Mucosa of stomach (tissue), 1 donor: Measurements from ENCODE around the gene ADH1B.
"Not testable (repeated sequence)": the region's sequence is repeated elsewhere in the genome, so short reads cannot be mapped to it uniquely, and the experiment has no call there.

Experiments
- H3K27me3 ChIP-seq: one replicate; pipeline ENCODE4 v1.7.0; 2013; ENCODE audit warnings: mild to moderate bottlenecking, low read length; ENCODE audit not compliant: control insufficient read depth, insufficient read depth
- H3K36me3 ChIP-seq: one replicate; pipeline ENCODE4 v1.7.0; 2013; ENCODE audit warnings: low read length; ENCODE audit not compliant: control insufficient read depth, insufficient read depth
- H3K4me1 ChIP-seq: one replicate; pipeline ENCODE4 v1.7.0; 2013; ENCODE audit warnings: mild to moderate bottlenecking, low read length; ENCODE audit not compliant: control insufficient read depth, insufficient read depth
- H3K4me3 ChIP-seq: one replicate; pipeline ENCODE4 v1.7.0; 2013; ENCODE audit warnings: low read length
- H3K9ac ChIP-seq: one replicate; pipeline ENCODE4 v1.7.0; 2013; ENCODE audit warnings: mild to moderate bottlenecking, low read length, moderate library complexity
- H3K9me3 ChIP-seq: one replicate; pipeline ENCODE4 v1.7.0; 2013; ENCODE audit warnings: mild to moderate bottlenecking, low read length, moderate library complexity; ENCODE audit not compliant: control insufficient read depth
- donor health status: Pancreatic carcinoma.

Gene ADH1B

DNA sequence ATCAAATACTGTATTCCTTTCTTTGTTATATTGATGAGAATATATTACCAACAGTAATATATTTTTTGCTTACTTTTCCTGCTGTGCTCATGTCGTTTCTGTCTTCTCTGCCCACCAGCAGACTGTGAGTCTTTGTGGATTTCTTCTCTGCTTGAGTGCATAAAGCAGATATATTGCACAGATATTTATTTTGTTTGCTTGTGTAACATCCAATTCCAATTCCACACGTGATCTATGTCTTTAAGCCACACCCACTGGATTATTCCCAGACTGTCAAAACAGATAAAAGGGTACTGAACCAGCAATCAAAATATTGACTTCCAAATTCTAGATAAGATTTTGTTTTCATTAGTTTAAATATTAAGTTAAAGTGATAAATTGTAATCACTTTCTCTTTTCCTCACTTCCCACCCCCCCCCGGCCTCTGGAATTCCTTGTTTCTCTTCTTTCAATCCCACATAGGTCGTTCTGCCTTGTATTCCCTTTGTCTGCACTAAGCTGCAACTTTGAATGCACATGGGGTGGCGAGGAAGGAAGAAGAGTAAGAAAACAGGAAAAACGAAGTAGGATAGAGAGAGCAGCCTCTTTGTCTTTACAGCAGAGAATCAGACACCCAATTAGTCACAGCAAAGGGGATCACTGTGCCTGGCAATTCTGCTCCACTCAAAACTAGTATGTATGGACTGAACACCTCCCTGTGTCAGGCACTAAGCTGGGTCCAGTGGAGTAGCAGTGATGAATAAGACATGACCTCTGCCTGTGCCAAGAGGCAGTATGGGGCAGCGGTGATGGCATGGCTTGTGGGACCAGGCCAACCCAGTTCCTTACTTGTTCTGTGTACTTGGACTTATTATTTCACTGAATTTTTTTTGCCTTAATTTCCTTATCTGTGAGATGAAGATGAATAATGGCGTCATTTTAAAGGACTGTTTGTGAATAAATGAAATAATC, at the start of gene ADH1B:
Gene ADH1B (minus strand): TSS at position 161 of the 951 bp plus-strand sequence. CDS start 70 bp downstream, at position 91.
- Histone ChIP-seq H3K4me3 (no peak within 1 kb of the TSS), H3K36me3 (no peaks in the 10 kb centered on the region)

DNA sequence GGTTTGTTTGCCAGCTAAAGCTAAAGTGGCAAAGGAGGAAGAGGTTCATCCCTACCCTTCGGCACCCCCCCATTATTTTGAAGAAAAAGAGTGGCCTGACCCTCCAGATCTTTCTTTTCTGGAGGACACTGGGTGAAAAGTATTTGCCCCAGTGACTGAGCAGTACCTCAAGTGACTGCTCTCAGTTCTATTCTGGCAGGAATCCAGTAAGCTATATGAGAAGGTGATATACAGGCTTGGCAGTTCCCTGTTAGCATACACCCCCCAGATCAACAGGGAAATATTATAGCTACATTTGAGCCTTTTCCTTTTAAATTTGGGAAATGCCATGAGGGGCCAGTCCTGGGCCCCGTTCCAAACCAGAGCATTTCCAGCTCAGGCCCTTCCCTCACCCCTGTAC, 46.6 kb upstream of the ADH1B start:
- H3K9me3 ChIP-seq, H3K4me3 ChIP-seq, H3K27me3 ChIP-seq, H3K36me3 ChIP-seq, H3K4me1 ChIP-seq, H3K9ac ChIP-seq: not testable (repeated sequence)

More for the DNA sequence above, at the start of gene ADH1B:
- Histone ChIP-seq H3K4me1 (peaks cover 3% of the 10 kb centered on the region), H3K9me3 (no peaks in the 10 kb centered on the region), H3K9ac (no peak within 1 kb of the TSS), H3K27me3 (no peaks in the 10 kb centered on the region)

DNA sequence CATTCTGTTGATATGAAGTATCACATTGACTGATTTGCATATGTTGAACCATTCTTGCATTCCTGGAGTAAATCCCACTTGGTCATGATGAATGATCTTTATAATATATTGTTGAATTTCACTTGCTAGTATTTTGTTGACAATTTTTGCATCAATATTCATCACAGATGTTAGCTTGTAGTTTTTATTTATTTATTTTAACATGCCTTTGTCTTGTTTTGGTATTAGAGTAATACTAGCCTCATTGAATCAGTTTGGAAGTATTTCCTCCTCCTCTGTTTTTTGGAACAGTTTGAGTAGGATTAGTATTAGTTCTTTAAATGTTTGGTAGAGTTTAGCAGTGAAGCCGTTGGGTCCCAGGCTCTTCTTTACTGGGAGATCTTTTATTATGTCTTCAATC, 45.3 kb upstream of the ADH1B start:
- no peaks in the 10 kb centered on the region for H3K4me1 ChIP-seq
- no peaks in the 10 kb centered on the region for H3K27me3 ChIP-seq
- H3K9ac ChIP-seq, result no peak overlapping the region
- no peak overlapping the region for H3K4me3 ChIP-seq
- no peaks in the 10 kb centered on the region for H3K36me3 ChIP-seq
- no peaks in the 10 kb centered on the region for H3K9me3 ChIP-seq

DNA sequence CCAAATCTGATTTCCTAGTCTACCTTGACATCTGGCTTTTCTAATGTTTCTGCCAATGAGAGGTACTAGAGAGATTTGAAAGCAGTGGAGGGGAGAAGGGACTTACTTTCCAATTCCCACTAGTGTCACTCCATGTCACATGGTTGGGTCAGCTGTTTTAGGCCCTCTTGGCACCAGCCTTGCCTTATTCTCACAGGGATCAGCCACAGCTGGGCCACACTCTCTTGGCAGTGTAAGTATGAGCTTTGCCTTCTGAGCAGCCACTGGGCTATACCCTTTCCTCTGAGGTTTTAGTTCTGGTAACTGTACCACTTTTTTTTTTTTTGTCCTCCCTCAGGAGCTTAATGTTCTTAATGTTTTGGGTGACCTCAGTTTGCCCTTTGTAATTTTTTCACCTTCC, 41.6 kb upstream of the ADH1B start:
- Histone ChIP-seq H3K9ac (no peak overlapping the region), H3K9me3 (no peaks in the 10 kb centered on the region), H3K4me3 (no peak overlapping the region), H3K36me3 (no peaks in the 10 kb centered on the region), H3K4me1 (no peaks in the 10 kb centered on the region), H3K27me3 (no peaks in the 10 kb centered on the region)

DNA sequence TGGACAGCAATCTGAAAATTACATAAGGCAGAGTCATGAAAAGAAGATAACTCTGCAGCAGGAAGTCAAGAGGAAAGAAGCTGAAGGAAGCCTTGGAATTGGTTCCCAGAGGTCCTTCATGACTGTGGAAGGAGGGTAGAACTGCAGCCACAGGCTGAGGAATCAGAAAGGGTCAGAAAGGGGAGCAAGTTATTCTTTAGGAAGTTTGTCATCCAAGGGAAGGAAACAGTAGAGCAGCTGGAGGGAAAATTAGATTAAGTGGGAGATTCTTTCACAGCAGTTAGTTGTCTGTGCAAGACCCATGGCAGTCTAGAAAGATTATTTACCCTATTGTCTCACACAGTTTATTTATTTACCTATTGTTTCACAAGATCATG, 40.7 kb upstream of the ADH1B start:
- Histone ChIP-seq H3K9me3 (no peaks in the 10 kb centered on the region), H3K4me3 (no peak overlapping the region), H3K4me1 (no peaks in the 10 kb centered on the region), H3K9ac (no peak overlapping the region), H3K36me3 (no peaks in the 10 kb centered on the region), H3K27me3 (no peaks in the 10 kb centered on the region)

DNA sequence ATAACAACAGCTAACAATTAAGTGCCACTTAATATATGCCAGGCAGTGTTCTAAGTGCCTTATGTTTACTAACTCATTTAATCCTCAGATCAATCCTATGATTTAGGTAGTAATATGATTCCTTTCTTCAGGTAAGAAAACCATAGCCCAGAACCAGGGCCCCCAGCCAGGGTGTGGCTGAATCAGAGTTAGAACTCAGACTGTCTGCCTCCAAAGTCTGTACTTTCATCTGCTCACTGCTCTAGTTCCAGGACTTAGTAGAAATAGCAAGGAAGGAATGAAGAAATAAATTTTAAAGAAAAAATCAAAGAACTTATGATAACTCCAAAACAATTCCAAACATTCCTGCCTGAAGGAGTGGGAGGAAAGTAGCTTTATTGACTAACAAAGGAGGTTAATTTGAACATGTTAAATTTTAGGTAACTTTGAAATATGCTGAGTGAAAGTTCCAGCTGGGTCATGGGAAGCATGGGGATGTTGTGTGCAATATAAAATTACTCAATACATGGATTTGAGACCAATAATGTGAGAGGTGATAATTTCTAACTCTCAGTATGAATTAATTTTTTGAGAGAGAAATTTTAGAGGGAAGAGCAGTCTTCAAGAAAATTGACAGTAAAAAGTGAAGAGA, 40.2 kb upstream of the ADH1B start:
- no peaks in the 10 kb centered on the region for H3K9me3 ChIP-seq
- H3K4me3 ChIP-seq, result no peak overlapping the region
- no peaks in the 10 kb centered on the region for H3K4me1 ChIP-seq
- H3K9ac ChIP-seq, result no peak overlapping the region
- H3K27me3 ChIP-seq, result no peaks in the 10 kb centered on the region
- H3K36me3 ChIP-seq, result no peaks in the 10 kb centered on the region

DNA sequence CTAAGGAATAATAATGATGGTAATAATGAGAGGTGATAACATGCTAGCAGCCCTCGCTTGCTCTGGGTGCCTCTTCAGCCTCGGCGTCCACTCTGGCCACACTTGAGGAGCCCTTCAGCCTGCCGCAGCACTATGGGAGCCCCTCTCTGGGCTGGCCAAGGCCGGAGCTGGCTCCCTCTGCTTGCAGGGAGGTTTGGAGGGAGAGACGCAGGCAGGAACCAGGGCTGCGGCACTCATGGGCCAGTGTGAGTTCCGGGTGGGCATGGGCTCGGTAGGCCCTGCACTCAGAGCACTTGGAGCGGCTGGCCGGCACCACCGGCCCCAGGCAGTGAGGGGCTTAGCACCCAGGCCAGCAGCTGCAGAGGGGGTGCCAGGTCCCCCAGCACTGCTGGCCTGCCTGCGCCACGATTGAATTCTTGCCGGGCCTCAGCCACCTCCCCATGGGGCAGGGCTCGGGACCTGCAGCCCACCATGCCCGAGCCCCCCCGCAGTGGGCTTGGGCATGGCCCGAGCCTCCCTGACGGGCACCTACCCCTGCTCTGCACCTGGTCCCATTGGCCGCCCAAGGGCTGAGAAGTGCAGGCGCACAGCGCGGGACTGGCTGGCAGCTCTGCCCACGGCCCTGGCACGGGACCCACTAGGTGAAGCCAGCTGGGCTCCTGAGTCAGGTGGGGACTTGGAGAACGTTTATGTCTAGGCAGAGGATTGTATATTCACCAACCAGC, 38.4 kb upstream of the ADH1B start:
- H3K9ac ChIP-seq, result no peak overlapping the region
- H3K27me3 ChIP-seq, result no peaks in the 10 kb centered on the region
- no peak overlapping the region for H3K4me3 ChIP-seq
- no peaks in the 10 kb centered on the region for H3K36me3 ChIP-seq
- no peaks in the 10 kb centered on the region for H3K9me3 ChIP-seq
- H3K4me1 ChIP-seq, result no peaks in the 10 kb centered on the region

DNA sequence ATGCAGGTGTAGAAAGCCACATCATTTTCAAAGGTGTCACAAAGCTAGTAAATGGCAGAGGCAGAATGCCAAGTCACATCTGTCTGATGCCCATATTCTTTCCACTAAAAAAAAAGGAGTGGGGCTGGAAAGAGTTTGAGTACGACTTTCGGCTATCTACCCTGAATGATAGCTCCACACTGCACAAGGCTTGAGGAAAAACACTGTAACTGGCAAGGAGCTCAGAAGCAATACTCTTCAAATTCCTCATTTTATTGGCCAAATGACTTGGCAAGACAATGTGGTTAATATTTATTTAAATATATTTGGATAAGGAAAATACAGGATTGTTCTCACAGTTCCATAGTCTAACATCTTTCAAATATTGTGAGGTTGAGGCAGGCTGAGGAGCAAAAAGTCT, 36.7 kb upstream of the ADH1B start:
- Histone ChIP-seq H3K36me3 (no peaks in the 10 kb centered on the region), H3K4me3 (no peak overlapping the region), H3K9me3 (no peaks in the 10 kb centered on the region), H3K27me3 (no peaks in the 10 kb centered on the region), H3K4me1 (peaks cover 7% of the 10 kb centered on the region), H3K9ac (no peak overlapping the region)

DNA sequence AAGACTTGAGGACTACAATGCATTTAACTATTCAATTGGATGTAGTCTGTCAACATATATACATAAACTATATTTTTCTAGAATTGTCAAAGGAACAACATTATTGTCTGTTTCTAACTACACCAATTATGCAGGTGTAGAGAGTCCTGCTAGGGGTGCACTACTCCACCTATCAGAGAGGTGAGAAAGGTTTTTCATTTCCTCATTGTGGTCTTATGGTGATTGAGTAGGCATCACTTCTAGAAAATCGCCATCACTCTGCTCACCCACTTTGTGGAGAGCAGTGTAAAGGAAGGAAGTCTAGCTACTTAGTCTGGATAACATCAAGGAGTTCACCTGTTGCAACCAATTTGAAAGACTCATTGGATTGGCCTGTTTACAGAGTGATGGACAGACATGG, 35.8 kb upstream of the ADH1B start:
- no peak overlapping the region for H3K4me3 ChIP-seq
- H3K27me3 ChIP-seq, result no peaks in the 10 kb centered on the region
- H3K9me3 ChIP-seq, result no peaks in the 10 kb centered on the region
- H3K36me3 ChIP-seq, result no peaks in the 10 kb centered on the region
- H3K9ac ChIP-seq, result no peak overlapping the region
- peaks cover 10% of the 10 kb centered on the region for H3K4me1 ChIP-seq

DNA sequence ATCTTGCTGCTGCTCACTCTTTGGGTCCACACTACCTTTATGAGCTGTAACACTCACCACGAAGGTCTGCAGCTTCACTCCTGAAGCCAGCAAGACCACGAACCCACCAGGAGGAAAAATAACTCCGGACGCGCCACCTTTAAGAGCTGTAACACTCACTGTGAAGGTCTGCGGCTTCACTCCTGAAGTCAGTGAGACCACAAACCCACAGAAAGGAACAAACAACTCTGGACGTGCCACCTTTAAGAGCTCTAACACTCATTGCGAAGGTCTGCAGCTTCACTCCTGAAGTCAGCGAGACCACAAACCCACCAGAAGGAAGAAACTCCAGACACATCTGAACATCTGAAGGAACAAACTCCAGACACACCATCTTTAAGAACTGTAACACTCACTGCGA, 34.9 kb upstream of the ADH1B start:
- not testable (repeated sequence) for H3K4me3 ChIP-seq, H3K9me3 ChIP-seq, H3K9ac ChIP-seq, H3K27me3 ChIP-seq, H3K36me3 ChIP-seq, H3K4me1 ChIP-seq

DNA sequence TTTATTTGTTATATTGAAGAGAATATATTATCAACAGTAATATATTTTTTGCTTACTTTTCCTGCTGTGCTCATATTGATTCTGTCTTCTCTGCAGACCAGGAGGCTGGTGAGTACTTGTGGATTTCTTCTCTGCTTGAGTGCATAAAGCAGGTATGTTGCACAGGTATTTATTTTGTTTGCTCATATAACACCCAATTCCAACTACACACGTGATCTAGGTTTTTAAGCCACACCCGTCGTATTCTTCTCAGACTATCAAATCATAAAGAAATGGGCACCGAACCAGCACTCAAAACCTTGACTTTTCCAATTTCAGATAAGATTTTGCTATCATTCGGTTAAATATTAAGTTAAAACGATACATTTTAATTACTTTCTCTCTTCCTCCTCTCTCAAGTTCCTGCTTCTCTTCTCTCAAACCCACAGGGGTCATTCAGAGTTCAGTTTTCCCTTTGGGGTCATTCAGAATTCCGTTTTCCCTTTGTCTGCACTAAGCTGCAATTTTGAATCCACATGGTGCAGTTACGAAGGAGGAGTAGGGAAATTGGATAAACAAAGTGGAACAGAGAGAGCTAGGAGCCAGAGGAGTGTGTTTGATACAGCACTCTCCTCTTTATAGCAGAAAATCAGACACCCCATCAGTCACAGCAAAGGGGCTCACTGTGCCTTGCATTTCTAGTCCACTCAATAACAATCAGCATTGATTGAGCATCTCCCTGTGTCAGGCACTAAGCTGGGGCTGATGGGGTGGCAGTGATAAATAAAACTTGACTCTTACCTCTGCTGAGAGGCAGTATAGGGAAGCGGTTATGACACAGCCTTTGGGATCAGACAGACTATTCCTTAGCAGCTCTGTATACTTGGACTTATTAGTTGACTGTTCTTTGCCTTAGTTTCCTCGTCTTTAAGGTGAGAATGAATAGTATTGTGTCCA, 31.7 kb upstream of the ADH1B start, which contains the start of gene ADH1C:
Gene ADH1C (minus strand): TSS at position 145 of the 936 bp plus-strand sequence. CDS start 71 bp downstream, at position 74.
- no peak within 1 kb of the TSS for H3K4me3 ChIP-seq
- H3K4me1 ChIP-seq, result peaks cover 10% of the 10 kb centered on the region
- H3K9me3 ChIP-seq, result no peaks in the 10 kb centered on the region
- H3K27me3 ChIP-seq, result no peaks in the 10 kb centered on the region
- H3K36me3 ChIP-seq, result no peaks in the 10 kb centered on the region
- peak within 1 kb of the TSS; percentile 50 for H3K9ac ChIP-seq
